Ishikawa (cell line): ENCODE measurements around the gene ZIC2.

Experiments
- CEBPB ChIP-seq: IDR thresholded peaks from 2 replicates; pipeline ENCODE4 v1.6.1; 2012
- CREB1 ChIP-seq: IDR thresholded peaks from 2 replicates; pipeline ENCODE4 v1.6.1; 2012; ENCODE audit warnings: low read depth
- EGR1 ChIP-seq: IDR thresholded peaks from 2 replicates; pipeline ENCODE4 v1.6.1; 2012
- EP300 ChIP-seq: IDR thresholded peaks from 2 replicates; pipeline ENCODE4 v1.6.1; 2012; ENCODE audit warnings: borderline replicate concordance
- FOXM1 ChIP-seq: IDR thresholded peaks from 2 replicates; pipeline ENCODE4 v1.6.1; 2012; ENCODE audit warnings: low read depth, borderline replicate concordance
- MAX ChIP-seq: IDR thresholded peaks from 2 replicates; pipeline ENCODE4 v1.6.1; 2012
- NFIC ChIP-seq: IDR thresholded peaks from 2 replicates; pipeline ENCODE4 v1.6.1; 2012
- RAD21 ChIP-seq: IDR thresholded peaks from 2 replicates; pipeline ENCODE4 v1.6.1; 2012; ENCODE audit warnings: low read depth
- TAF1 ChIP-seq: IDR thresholded peaks from 2 replicates; pipeline ENCODE4 v1.6.1; 2012; ENCODE audit warnings: low read depth, mild to moderate bottlenecking
- TCF12 ChIP-seq: IDR thresholded peaks from 2 replicates; pipeline ENCODE4 v1.6.1; 2012; ENCODE audit warnings: low read depth
- TEAD4 ChIP-seq: IDR thresholded peaks from 2 replicates; pipeline ENCODE4 v1.6.1; 2012
- YY1 ChIP-seq: IDR thresholded peaks from 2 replicates; pipeline ENCODE4 v1.6.1; 2012; ENCODE audit warnings: low read depth
- ZBTB7A ChIP-seq: IDR thresholded peaks from 2 replicates; pipeline ENCODE4 v1.6.1; 2012; ENCODE audit warnings: low read depth
- TF ChIP-seq, protein P1 (sequence below): IDR thresholded peaks from 2 replicates; pipeline ENCODE4 v1.6.1; 2012
- TF ChIP-seq, protein P2 (sequence below): IDR thresholded peaks from 2 replicates; pipeline ENCODE4 v1.6.1; 2012; ENCODE audit warnings: low read depth, mild to moderate bottlenecking

Gene ZIC2

DNA sequence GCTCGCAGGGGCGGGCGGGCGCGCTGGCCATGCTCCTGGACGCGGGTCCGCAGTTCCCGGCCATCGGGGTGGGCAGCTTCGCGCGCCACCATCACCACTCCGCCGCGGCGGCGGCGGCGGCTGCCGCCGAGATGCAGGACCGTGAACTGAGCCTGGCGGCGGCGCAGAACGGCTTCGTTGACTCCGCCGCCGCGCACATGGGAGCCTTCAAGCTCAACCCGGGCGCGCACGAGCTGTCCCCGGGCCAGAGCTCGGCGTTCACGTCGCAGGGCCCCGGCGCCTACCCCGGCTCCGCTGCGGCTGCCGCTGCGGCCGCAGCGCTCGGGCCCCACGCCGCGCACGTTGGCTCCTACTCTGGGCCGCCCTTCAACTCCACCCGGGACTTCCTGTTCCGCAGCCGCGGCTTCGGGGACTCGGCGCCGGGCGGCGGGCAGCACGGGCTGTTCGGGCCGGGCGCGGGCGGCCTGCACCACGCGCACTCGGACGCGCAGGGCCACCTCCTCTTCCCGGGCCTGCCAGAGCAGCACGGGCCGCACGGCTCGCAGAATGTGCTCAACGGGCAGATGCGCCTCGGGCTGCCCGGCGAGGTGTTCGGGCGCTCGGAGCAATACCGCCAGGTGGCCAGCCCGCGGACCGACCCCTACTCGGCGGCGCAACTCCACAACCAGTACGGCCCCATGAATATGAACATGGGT, 599 bp downstream of the ZIC2 start:
- TF ChIP-seq ZBTB7A (no peak), EP300 (0 out of 2 replicates have a peak, but pooled peaks have one; percentile 5)

- TF ChIP-seq TAF1: peak; percentile 6; the same call in 1 of the 2 replicates
- TF ChIP-seq NFIC: no peak
Measured at GRCh38 chr13:99982731-99983498, 1.3 kb downstream of the ZIC2 start.

GRCh38 chr13:99983499-99984401, 2.2 kb downstream of the ZIC2 start:
- TF ChIP-seq EP300: no peak
- TF ChIP-seq TAF1: peak; percentile 4; the same call in 1 of the 2 replicates

DNA sequence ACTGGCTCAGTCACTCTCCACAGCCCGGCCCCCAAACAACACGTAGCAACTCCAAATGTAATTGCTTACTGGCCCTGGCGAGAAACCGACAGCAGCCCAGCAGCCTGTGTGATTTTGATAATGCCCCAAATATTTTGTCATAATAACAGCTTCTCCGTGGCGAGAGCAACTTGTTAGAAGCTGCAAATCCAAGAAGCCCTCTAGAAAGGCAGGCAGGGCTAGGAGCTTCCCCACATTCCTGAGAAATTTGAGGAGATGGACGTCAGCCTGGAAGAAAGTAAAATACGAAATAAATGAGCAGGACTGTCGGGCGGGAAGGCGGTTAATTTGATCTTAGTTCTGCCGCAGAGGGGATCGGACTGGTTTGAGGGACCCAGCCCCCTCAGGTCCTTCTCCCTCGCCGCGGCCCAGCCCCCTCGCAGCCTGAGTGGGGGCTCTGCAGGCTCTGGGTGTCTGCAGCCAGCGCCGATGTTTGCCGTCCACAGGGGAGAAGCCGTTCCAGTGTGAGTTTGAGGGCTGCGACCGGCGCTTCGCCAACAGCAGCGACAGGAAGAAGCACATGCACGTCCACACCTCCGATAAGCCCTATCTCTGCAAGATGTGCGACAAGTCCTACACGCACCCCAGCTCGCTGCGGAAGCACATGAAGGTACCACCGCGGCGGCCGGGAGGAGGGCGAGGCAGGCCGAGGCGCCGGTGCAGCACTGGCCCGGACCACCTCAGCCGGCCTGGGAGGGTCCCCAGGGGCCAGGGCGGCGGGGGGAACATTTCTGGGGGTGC, 3.1 kb downstream of the ZIC2 start:
- no peak for TF ChIP-seq EP300
- TF ChIP-seq FOXM1: no peak
- TF ChIP-seq, protein P1, sequence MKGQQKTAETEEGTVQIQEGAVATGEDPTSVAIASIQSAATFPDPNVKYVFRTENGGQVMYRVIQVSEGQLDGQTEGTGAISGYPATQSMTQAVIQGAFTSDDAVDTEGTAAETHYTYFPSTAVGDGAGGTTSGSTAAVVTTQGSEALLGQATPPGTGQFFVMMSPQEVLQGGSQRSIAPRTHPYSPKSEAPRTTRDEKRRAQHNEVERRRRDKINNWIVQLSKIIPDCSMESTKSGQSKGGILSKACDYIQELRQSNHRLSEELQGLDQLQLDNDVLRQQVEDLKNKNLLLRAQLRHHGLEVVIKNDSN: no peak
- no peak for TF ChIP-seq ZBTB7A
- TF ChIP-seq MAX: no peak; the same call in 1 of the 2 replicates
- TF ChIP-seq EGR1: no peak
- TF ChIP-seq TEAD4: no peak
- TF ChIP-seq TAF1: no peak
- TF ChIP-seq, protein P2, sequence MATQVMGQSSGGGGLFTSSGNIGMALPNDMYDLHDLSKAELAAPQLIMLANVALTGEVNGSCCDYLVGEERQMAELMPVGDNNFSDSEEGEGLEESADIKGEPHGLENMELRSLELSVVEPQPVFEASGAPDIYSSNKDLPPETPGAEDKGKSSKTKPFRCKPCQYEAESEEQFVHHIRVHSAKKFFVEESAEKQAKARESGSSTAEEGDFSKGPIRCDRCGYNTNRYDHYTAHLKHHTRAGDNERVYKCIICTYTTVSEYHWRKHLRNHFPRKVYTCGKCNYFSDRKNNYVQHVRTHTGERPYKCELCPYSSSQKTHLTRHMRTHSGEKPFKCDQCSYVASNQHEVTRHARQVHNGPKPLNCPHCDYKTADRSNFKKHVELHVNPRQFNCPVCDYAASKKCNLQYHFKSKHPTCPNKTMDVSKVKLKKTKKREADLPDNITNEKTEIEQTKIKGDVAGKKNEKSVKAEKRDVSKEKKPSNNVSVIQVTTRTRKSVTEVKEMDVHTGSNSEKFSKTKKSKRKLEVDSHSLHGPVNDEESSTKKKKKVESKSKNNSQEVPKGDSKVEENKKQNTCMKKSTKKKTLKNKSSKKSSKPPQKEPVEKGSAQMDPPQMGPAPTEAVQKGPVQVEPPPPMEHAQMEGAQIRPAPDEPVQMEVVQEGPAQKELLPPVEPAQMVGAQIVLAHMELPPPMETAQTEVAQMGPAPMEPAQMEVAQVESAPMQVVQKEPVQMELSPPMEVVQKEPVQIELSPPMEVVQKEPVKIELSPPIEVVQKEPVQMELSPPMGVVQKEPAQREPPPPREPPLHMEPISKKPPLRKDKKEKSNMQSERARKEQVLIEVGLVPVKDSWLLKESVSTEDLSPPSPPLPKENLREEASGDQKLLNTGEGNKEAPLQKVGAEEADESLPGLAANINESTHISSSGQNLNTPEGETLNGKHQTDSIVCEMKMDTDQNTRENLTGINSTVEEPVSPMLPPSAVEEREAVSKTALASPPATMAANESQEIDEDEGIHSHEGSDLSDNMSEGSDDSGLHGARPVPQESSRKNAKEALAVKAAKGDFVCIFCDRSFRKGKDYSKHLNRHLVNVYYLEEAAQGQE: no peak
- no peak for TF ChIP-seq NFIC
- no peak for TF ChIP-seq YY1
- TF ChIP-seq CREB1: no peak
- TF ChIP-seq TCF12: no peak
- TF ChIP-seq CEBPB: no peak
- TF ChIP-seq RAD21: no peak

GRCh38 chr13:99985241-99985874, 3.8 kb downstream of the ZIC2 start:
- TF ChIP-seq CEBPB (no peak), FOXM1 (no peak), MAX (no peak)

GRCh38 chr13:99985886-99986527, 4.4 kb downstream of the ZIC2 start:
- TF ChIP-seq TEAD4: no peak
- TF ChIP-seq NFIC: 0 out of 2 replicates have a peak, but pooled peaks have one; percentile 8
- TF ChIP-seq FOXM1: no peak
- TF ChIP-seq, protein P1: no peak
- TF ChIP-seq EP300: no peak
- TF ChIP-seq CEBPB: no peak
- TF ChIP-seq RAD21: no peak
- no peak for TF ChIP-seq EGR1
